LHCN-M2 (cell line): ENCODE measurements around the gene KIF1C. TPM values are rescaled to one million over a fixed set of nuclear protein-coding genes. Genes with fewer than 3 reads are reported as not detected.
"Not testable (repeated sequence)": the region's sequence is repeated elsewhere in the genome, so short reads cannot be mapped to it uniquely, and the experiment has no call there.

ENCODE experiments used
- DNase-seq: peaks from one replicate; pipeline ENCODE4 v3.0.0-alpha.2; 2012; ENCODE audit warnings: low read depth
- total RNA-seq: library from RNA; depleted of rRNA; stranded (reverse); fragments of >200 nt; gene quantifications from 2 replicates; pipeline ENCODE4 v1.2.3, GENCODE V29; 2014

KIF1C gene
- total RNA-seq, 1 experiment from 2014 or later = 75.9 TPM

GRCh38 chr17:4999430-5000093, 1.8 kb downstream of the KIF1C start:
- DNase-seq = no peak

GRCh38 chr17:5000237-5000639, 2.5 kb downstream of the KIF1C start:
- peak; percentile 54 for DNase-seq

- DNase-seq = no peak
Observed at GRCh38 chr17:5002121-5002788, 4.5 kb downstream of the KIF1C start.

GRCh38 chr17:5003214-5003867, 5.6 kb downstream of the KIF1C start:
- DNase-seq = no peak

- DNase-seq = peak; percentile 31
Observed at GRCh38 chr17:5011928-5012327, 14.2 kb downstream of the KIF1C start.

- no peak for DNase-seq
Observed at GRCh38 chr17:5014357-5014756, 16.6 kb downstream of the KIF1C start.

GRCh38 chr17:5019475-5019956, 21.8 kb downstream of the KIF1C start:
- DNase-seq = peak; percentile 27

- no peak for DNase-seq
Observed at GRCh38 chr17:5020502-5021023, 22.8 kb downstream of the KIF1C start.

- no peak for DNase-seq
Observed at GRCh38 chr17:5022171-5022711, 24.5 kb downstream of the KIF1C start.

- no peak for DNase-seq
Observed at GRCh38 chr17:5023588-5024147, 25.9 kb downstream of the KIF1C start.

GRCh38 chr17:5024604-5025003, 26.9 kb downstream of the KIF1C start:
- DNase-seq = no peak

GRCh38 chr17:5027299-5027698, 29.5 kb downstream of the KIF1C start:
- DNase-seq = no peak

- DNase-seq = no peak
Observed at GRCh38 chr17:5027916-5028315, 30.2 kb downstream of the KIF1C start.

- not testable (repeated sequence) for DNase-seq
Observed at GRCh38 chr17:5030168-5030567, 32.4 kb downstream of the KIF1C start.

GRCh38 chr17:5031365-5032082, 33.8 kb downstream of the KIF1C start:
- DNase-seq = peak; percentile 72

GRCh38 chr17:5032865-5033264, 35.1 kb downstream of the KIF1C start:
- DNase-seq = no peak

- no peak for DNase-seq
Observed at GRCh38 chr17:5033352-5034015, 35.7 kb downstream of the KIF1C start.

- DNase-seq = no peak
Observed at GRCh38 chr17:5034063-5034462, 36.3 kb downstream of the KIF1C start.

- DNase-seq = no peak
Observed at GRCh38 chr17:5034651-5035050, 36.9 kb downstream of the KIF1C start.

- no peak for DNase-seq
Observed at GRCh38 chr17:5035315-5035714, 37.6 kb downstream of the KIF1C start, which contains the start of gene SLC52A1. SLC52A1 (minus strand) TSS chr17:5035426; CDS start chr17:5034606, 820 bp downstream.
